Left ventricle myocardium superior (tissue), 1 donor: Measurements from ENCODE around the gene ANKRD10. TPM values are rescaled to one million over a fixed set of nuclear protein-coding genes. Genes with fewer than 3 reads are reported as not detected.

Source experiments
- ATAC-seq: fragments of 200-7000 bp; cut with Tn5 transposase; one replicate; pipeline ENCODE4 v1.9.1; 2020; ENCODE audit warnings: mild to moderate bottlenecking, moderate library complexity
- DNase-seq: peaks from one replicate; pipeline ENCODE4 v3.0.0-alpha.2; 2020
- intact Hi-C: fragments of 100-400 bp; cut with micrococcal nuclease; formaldehyde crosslinking; loops from one replicate; pipeline ENCODE4 v1.11.0; 2022
- total RNA-seq: library from RNA; stranded (reverse); fragmentation: NEBNext Ultra II Directional; extraction: Animal tissue kit (Norgen Biotek cat#: 25700); gene quantifications from one replicate; pipeline ENCODE4 v1.2.1, GENCODE V29; 2021
- donor health status: DM: no; HTN: yes; CAD: no; lungs with severe emphysema.

ANKRD10 gene
- total RNA-seq, 1 donor from 2014 or later, result 49.4 TPM

GRCh38 chr13:110872768-110873638 is 41.9 kb downstream of the ANKRD10 start:
- DNase-seq (no peak), ATAC-seq (no peak)
- intact Hi-C loops, result no loop called here

- ATAC-seq (no peak), DNase-seq (no peak)
- intact Hi-C loops, result no loop called here
Measured at GRCh38 chr13:110872034-110872767, 42.7 kb downstream of the ANKRD10 start.

GRCh38 chr13:110869805-110870706 is 44.8 kb downstream of the ANKRD10 start:
- peak; percentile 82 for ATAC-seq
- intact Hi-C loops, result no loop called here
- DNase-seq, result peak; percentile 71

GRCh38 chr13:110869231-110869804 is 45.6 kb downstream of the ANKRD10 start:
- peak; percentile 8 for ATAC-seq
- no peak for DNase-seq
- intact Hi-C loops, result no loop called here

- ATAC-seq, result no peak
- intact Hi-C loops, result no loop called here
Measured at GRCh38 chr13:110868720-110869119, 46.1 kb downstream of the ANKRD10 start.

GRCh38 chr13:110867380-110867779 is 47.5 kb downstream of the ANKRD10 start:
- intact Hi-C loops, result no loop called here
- DNase-seq, result no peak
- ATAC-seq, result no peak

More at GRCh38 chr13:110868720-110869119, 46.1 kb downstream of the ANKRD10 start:
- DNase-seq, result no peak

- intact Hi-C loops, result no loop called here
- no peak for DNase-seq
- no peak for ATAC-seq
Measured at GRCh38 chr13:110866491-110867170, 48.2 kb downstream of the ANKRD10 start.

GRCh38 chr13:110863685-110864084 is 51.2 kb downstream of the ANKRD10 start:
- intact Hi-C loops, result no loop called here
- ATAC-seq, result no peak
- DNase-seq, result no peak

GRCh38 chr13:110860983-110861382 is 53.9 kb downstream of the ANKRD10 start:
- ATAC-seq (no peak), DNase-seq (no peak)
- intact Hi-C loops, result no loop called here

GRCh38 chr13:110856942-110857835 is 57.7 kb downstream of the ANKRD10 start:
- no peak for ATAC-seq
- intact Hi-C loops, result no loop called here
- no peak for DNase-seq

- ATAC-seq, result no peak
- intact Hi-C loops, result no loop called here
Measured at GRCh38 chr13:110855363-110855762, 59.5 kb downstream of the ANKRD10 start.

GRCh38 chr13:110854866-110855265 is 60.0 kb downstream of the ANKRD10 start:
- intact Hi-C loops, result no loop called here
- DNase-seq (no peak), ATAC-seq (no peak)

More at GRCh38 chr13:110855363-110855762, 59.5 kb downstream of the ANKRD10 start:
- no peak for DNase-seq

- DNase-seq (no peak), ATAC-seq (peak; percentile 19)
- intact Hi-C loops, result no loop called here
Measured at GRCh38 chr13:110853235-110853721, 61.6 kb downstream of the ANKRD10 start.

GRCh38 chr13:110850840-110851239 is 64.0 kb downstream of the ANKRD10 start:
- ATAC-seq, result no peak
- intact Hi-C loops, result no loop called here
- DNase-seq, result no peak

- DNase-seq (no peak), ATAC-seq (no peak)
- intact Hi-C loops, result no loop called here
Measured at GRCh38 chr13:110850006-110850405, 64.9 kb downstream of the ANKRD10 start.

GRCh38 chr13:110845520-110845919 is 69.3 kb downstream of the ANKRD10 start:
- DNase-seq (no peak), ATAC-seq (no peak)
- intact Hi-C loops, result no loop called here

- ATAC-seq (no peak), DNase-seq (no peak)
- intact Hi-C loops, result no loop called here
Measured at GRCh38 chr13:110841846-110842245, 73.0 kb downstream of the ANKRD10 start.
